ENCODE measurements around the gene SARDH. TPM values are rescaled to one million over a fixed set of nuclear protein-coding genes. Genes with fewer than 3 reads are reported as not detected.

Gene SARDH
- total RNA-seq, 3 donors from 2014 or later, result 0.23 to 2.1 (median 0.46) TPM

DNA sequence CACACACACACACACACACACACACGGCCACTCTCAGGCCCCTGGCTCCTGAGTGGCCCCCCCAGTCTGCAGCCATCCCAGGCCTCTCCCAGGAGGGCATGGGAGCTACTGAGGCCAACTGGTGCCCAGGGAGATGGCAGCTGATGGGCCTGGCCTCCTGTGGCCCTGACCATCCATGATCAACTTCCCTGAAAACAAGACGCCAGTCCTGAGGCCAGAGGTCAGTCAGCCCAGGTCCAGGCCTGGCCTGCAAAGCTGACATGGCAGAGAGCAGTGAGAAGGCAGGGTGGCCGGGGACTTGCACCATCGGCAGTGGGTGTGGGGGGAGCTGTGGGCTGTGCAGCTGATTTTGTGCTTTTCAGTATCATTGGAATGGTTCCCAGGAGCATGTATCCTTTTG is 47.0 kb downstream of the SARDH start:
- no peaks in the 10 kb centered on the region for H3K9me3 ChIP-seq
- TF ChIP-seq, protein P1, sequence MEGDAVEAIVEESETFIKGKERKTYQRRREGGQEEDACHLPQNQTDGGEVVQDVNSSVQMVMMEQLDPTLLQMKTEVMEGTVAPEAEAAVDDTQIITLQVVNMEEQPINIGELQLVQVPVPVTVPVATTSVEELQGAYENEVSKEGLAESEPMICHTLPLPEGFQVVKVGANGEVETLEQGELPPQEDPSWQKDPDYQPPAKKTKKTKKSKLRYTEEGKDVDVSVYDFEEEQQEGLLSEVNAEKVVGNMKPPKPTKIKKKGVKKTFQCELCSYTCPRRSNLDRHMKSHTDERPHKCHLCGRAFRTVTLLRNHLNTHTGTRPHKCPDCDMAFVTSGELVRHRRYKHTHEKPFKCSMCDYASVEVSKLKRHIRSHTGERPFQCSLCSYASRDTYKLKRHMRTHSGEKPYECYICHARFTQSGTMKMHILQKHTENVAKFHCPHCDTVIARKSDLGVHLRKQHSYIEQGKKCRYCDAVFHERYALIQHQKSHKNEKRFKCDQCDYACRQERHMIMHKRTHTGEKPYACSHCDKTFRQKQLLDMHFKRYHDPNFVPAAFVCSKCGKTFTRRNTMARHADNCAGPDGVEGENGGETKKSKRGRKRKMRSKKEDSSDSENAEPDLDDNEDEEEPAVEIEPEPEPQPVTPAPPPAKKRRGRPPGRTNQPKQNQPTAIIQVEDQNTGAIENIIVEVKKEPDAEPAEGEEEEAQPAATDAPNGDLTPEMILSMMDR (IDR thresholded peaks at IDR 0.05), result no peak
- no peak overlapping the region for H3K4me3 ChIP-seq
- intact Hi-C loops (cut with DNase I, micrococcal nuclease), result no loop called here
- no peaks in the 10 kb centered on the region for H3K4me1 ChIP-seq (ENCODE audit: low read depth)
- no peak for ATAC-seq
- H3K36me3 ChIP-seq (ENCODE audit: low read depth), result no peaks in the 10 kb centered on the region
- peak in 1 of 3 donors; percentile 8 for DNase-seq

DNA sequence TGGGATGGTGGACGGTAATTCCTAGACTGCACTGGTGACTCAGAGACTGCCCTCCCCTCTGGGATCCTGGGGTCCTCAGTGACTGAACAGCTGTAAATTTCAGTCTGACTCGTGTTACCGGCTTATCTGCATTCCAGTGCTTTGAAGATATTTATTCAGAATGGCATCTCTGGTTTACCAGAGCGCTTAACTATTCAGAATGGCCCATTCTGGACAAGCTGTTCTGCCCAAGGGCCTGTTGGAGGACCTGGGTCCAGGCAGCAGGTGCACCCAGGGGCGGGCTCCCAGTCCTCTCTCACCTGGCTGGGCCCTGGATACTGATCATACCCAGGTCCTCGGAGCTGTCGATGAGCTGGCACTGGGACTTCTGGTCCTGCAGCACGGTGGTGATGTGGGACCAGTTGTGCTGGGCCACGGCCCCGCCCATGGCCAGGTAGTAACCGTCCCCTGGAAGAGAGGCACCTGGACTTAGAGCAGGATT is 48.0 kb downstream of the SARDH start:
- H3K4me1 ChIP-seq (ENCODE audit: low read depth), result no peaks in the 10 kb centered on the region
- intact Hi-C loops (cut with DNase I, micrococcal nuclease), result no loop called here
- TF ChIP-seq, protein P1 (IDR thresholded peaks at IDR 0.05), result no peak
- no peaks in the 10 kb centered on the region for H3K36me3 ChIP-seq (ENCODE audit: low read depth)
- H3K9me3 ChIP-seq, result no peaks in the 10 kb centered on the region
- no peak overlapping the region for H3K4me3 ChIP-seq
- DNase-seq, result peak in 1 of 3 donors; percentile 7
- no peak for ATAC-seq

DNA sequence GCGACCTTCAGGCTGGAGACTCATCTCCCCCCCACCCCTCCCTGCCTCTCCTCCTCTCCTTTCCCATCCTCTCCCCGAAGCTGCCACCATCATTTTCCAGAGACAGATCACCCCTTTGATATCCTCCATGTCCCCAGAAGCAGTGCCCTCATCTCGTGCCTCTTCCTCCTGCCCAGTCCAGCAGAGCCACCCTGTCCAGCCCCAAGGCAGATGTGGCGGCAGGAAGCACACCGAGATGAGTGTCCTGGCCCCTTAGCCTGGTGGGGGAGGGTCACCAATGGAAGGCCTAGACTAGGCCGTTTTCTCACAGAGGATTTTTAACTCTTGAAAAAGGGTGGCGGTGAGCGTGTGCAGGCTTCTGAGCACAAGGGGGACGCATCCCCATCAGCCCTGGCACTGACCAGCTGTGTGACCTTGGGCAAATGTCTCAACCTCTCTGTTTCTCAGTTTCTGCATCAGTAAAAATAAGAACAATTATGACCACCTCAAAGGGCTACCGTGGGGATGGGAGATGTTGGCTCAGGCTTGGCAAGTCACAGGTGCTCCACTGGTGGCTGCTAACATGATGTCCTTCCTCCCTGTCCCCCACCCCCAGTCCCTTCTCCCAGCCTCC is 48.9 kb downstream of the SARDH start:
- TF ChIP-seq, protein P1 (IDR thresholded peaks at IDR 0.05), result no peak
- DNase-seq (no peak), ATAC-seq (no peak)
- no peaks in the 10 kb centered on the region for H3K36me3 ChIP-seq (ENCODE audit: low read depth)
- H3K4me1 ChIP-seq (ENCODE audit: low read depth), result no peaks in the 10 kb centered on the region
- no peaks in the 10 kb centered on the region for H3K9me3 ChIP-seq
- H3K4me3 ChIP-seq, result no peak overlapping the region
- intact Hi-C loops (cut with DNase I, micrococcal nuclease), result no loop called here

DNA sequence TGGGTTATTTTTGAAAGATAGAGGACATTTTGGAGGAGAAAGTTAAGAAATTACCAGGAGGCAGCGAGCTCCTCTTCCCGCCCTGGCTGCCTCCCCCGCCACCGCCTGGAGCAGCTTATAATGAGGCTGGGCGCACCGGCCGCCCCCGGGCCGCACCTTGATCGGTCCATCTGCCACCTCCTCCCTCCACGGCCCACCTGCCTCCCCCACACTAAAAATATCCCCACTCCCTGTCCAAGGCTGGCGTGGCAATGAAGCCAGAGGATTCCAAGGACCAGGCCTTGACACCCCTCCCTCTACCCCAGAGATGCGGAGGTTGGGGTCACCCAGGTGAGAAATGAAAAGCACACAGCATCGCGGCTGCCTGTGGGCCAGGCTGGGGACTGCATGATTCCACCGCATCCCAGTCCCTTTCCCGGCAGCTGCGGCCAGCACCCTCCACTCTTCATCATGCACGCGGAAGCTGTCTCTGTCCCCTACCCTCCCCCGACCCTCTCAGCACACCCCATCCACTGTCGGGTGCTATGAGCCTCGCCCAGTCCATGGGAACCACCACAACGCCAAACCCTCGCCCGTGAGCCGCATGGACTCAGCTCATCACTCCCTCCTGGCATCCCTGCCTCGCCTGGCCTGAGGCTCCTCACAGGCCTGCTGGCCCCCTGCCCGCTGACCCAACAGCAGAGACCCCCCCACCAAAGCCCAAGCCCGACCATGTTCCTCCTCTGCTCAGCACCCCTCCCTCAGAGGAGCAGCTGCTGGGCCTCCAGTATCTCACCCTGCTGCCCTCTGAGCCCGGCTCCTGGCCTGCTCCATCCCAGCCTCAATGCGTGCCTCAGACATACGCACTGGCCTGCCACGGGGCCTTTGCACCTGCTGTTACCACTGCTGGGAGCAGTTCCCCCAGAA is 50.0 kb downstream of the SARDH start:
- H3K9me3 ChIP-seq, result no peaks in the 10 kb centered on the region
- no peaks in the 10 kb centered on the region for H3K4me1 ChIP-seq (ENCODE audit: low read depth)
- no peaks in the 10 kb centered on the region for H3K36me3 ChIP-seq (ENCODE audit: low read depth)
- TF ChIP-seq, protein P1 (IDR thresholded peaks at IDR 0.05), result no peak
- ATAC-seq, result no peak
- H3K4me3 ChIP-seq, result no peak overlapping the region
- intact Hi-C loops (cut with DNase I, micrococcal nuclease), result no loop called here
- peak in 2 of 3 donors; percentile 12 to 41 for DNase-seq

DNA sequence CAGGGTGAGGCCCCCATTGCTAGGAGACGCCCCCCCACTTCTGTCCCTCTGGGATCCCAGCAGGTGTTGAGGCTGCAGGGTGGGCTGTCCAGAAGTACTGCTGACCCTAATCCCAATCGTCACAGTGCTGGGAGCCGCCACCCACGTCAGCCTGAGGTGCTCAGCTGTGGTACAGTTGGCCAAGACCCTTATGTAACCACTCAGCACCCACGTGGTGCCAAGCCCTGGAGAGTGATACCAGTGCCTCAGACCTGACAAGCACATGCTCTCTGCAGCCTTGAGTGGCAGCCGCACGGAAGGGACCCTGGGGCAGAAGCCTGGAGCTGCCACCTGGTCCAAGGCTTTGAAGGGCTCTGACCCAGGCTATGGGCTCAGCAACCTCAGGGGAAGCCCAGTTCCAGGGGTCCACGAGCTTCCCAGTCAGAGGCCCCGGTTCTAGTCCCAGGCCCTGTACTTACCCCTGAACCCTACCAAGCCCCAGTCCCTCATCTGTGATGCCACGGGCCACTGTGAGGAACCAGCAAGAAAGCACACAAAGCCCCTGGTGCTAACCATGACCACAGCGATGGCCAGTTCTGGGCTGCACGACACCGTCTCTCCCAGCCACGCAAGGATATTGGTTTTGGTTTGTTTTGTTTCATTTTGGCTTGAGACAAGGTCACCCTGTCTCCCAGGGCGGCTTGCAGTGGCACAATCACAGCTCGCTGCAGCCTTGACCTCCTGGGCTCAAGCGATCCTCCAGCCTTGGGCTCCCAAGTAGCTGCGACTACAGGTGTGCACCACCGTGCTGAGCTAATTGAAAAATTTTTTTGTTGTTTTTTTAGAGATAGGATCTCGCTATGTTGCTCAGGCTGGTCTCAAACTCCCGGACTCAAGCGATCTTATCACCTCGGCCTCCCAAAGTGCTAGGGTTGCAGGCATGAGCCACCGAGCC is 51.2 kb downstream of the SARDH start:
- no peak for ATAC-seq
- H3K4me3 ChIP-seq, result no peak overlapping the region
- H3K36me3 ChIP-seq (ENCODE audit: low read depth), result no peaks in the 10 kb centered on the region
- intact Hi-C loops (cut with DNase I, micrococcal nuclease), result no loop called here
- TF ChIP-seq, protein P1 (IDR thresholded peaks at IDR 0.05), result no peak
- H3K4me1 ChIP-seq (ENCODE audit: low read depth), result no peaks in the 10 kb centered on the region
- DNase-seq, result peak in 1 of 3 donors; percentile 3
- no peaks in the 10 kb centered on the region for H3K9me3 ChIP-seq
